GM12864 (cell line): ENCODE results near the gene FIBIN.

Experiments
- DNase-seq: peaks from one replicate; pipeline ENCODE4 v3.0.0-alpha.2; 2011; ENCODE audit warnings: low read depth
- H3K4me3 ChIP-seq: 2 replicates; pipeline ENCODE4 v1.5.1; 2011; ENCODE audit warnings: mild to moderate bottlenecking, low read depth, low read length, control low read depth
- TF ChIP-seq, protein P1 (sequence below): IDR thresholded peaks from 2 replicates; pipeline ENCODE4 v1.5.1; 2011; ENCODE audit warnings: low read depth, mild to moderate bottlenecking, moderate library complexity, low read length, control low read depth, inconsistent platforms; ENCODE audit errors: missing control alignments

The FIBIN gene

DNA sequence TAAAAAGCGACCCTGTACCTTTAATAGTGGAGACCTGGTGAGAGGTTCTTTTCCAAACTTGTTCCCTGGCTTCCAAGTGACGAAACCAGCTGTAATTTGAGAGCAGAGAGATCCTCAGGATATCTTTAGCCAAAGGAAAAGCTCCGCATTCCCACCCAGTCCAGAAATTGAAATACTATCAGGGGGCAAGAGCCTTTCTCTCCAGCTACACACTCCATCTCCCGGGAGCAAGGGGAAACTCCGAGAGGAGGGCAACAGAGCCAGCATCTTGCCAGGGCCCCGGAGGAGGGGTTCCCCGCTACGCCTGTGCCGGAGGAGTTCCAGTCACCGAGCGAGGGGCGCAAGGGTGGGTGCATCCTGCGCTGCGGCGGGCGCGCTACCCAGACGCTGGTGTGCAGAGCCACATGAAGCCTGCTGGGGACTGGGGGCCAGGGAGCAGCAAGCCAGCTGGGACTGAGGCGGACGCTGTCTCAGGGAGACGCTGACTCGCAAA, at the start of gene FIBIN:
TSS of gene FIBIN (plus strand) at position 148 of the 493 bp plus-strand sequence. CDS start 415 bp downstream, outside the sequence.
- TF ChIP-seq, protein P1, sequence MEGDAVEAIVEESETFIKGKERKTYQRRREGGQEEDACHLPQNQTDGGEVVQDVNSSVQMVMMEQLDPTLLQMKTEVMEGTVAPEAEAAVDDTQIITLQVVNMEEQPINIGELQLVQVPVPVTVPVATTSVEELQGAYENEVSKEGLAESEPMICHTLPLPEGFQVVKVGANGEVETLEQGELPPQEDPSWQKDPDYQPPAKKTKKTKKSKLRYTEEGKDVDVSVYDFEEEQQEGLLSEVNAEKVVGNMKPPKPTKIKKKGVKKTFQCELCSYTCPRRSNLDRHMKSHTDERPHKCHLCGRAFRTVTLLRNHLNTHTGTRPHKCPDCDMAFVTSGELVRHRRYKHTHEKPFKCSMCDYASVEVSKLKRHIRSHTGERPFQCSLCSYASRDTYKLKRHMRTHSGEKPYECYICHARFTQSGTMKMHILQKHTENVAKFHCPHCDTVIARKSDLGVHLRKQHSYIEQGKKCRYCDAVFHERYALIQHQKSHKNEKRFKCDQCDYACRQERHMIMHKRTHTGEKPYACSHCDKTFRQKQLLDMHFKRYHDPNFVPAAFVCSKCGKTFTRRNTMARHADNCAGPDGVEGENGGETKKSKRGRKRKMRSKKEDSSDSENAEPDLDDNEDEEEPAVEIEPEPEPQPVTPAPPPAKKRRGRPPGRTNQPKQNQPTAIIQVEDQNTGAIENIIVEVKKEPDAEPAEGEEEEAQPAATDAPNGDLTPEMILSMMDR, result no peak
- no peak for DNase-seq
- no peak within 1 kb of the TSS for H3K4me3 ChIP-seq

DNA sequence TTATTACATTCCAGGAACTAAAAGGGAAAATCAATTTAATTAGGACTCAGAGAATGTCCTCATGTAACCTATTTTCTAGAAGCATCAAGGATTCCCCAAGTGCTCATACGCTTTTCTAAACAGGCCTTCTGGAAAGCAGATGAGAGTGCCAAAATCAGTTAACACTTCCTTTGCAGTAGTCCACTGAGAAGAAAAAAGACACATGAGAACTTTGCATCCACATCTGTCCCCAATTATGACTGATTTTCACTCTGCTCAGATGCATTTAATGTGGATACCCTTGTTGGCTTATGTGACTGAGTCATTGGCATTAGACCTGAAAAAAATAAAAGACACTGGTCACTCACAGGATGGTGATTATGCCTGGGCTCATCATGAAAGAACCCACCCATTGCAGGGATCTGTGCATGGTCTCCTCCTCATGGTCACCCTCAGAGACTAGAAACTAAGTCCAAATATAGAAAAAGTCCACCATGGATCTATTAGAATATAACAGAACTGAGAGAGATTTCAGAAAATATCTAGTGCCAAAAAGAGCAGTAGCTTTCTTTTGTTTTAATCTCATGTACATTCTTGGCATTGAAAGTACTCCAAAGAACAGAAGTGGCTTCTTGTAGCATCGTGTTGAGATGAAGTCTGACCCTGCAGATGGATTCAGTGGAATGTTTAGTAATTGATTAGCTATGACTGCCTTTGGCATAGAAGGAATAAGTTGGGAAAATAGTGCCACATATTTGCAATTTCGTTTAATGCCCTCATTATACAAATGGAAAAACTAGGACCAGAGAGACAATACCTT, 48.8 kb upstream of the FIBIN start:
- no peak overlapping the region for H3K4me3 ChIP-seq
- DNase-seq, result no peak
- TF ChIP-seq, protein P1, result no peak

DNA sequence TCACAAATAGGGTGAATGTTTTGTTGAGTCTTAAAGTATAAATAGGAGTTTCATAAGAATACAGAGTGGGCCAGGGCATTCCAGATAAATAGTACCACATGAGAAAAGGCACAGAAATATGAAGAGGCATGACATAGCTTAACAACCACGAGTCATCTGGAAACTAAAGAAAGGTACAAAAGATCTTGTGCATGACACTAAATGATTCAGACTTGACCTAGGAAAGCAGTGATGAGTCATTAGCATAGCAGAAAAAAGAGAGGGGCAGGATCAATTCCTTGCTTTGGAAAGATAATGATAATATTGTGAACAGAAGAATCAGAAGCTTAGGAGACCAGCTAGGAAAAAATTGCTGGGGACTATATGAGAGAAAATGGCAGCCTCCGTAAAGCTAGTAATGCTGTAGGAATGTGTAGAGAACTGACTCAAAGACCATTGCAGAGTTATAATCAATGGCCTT, 47.6 kb upstream of the FIBIN start:
- DNase-seq, result no peak
- TF ChIP-seq, protein P1, result no peak
- no peak overlapping the region for H3K4me3 ChIP-seq

DNA sequence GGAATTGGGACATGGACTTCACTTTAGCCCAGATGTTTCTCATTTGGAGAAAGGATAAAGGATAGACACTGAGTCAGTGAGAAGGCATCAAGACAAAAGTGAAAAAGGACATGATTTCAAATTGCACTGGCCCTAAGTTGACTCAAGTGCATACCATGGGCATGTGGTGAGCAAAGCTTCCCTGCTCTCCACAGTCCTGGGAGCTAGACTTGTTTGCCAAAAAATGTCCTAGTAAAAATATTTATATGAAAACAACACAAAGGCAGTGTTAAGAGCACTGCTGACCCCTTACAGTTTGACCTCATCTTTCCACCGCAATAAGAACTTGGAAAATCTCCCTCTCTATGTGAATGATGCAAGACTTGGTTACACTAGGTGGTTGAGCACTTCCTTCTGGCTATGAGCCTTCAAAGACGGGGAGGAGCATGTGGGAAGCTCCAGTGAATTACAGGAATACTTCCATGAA, 46.5 kb upstream of the FIBIN start:
- H3K4me3 ChIP-seq, result no peak overlapping the region
- TF ChIP-seq, protein P1, result no peak
- DNase-seq, result no peak

DNA sequence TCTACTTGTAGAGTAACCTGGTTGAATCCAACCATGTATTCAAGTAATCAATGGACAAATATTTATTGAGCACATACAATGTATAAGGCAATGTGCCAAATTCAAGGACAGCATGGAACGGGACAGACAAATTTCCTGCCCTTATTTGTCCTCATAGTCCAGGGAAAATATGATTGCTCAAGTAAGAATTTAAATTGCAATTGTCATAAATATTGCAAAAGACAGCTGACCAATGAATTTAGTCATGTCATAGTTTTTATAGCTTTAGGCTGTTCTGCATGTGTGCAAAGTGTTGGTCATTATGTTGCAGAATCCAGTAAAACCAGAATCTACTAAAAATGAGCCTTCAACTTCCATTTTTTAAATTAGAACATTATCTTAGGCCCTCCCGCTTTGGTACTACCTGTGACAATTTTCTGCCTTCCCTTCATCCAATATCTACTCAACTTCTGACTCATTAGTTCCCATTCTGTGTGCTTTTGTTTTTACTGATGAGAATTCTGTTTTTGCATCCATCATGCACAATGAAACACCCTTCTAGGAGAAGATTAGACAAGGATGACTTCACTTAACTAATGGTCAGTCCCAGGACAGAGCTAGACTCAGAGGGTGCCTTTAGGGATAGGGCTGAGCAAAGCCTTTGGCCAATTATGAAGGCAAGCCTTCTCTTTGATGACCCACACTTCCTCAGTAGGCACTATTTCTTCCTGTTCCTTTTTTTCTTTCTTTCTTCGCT, 45.8 kb upstream of the FIBIN start:
- no peak for DNase-seq
- H3K4me3 ChIP-seq, result no peak overlapping the region
- TF ChIP-seq, protein P1, result no peak

DNA sequence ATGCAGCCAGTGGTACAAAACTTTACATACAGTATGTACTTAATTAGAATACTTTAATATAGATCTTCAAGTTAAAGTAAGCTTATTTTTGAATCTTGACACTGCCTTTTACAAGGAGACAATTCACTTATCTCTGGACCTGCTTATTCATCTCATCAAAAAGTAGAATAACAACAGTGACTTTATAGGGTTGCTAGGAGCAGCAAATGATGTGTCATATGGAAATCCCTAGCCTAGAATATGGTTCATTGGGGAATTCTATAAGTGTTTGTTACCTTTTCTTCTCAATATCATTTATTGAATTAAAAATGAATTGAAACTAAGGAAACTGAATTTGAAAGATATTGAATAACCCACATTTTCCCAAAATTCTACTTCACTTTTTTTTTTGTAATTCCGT, 45.0 kb upstream of the FIBIN start:
- DNase-seq, result no peak
- no peak overlapping the region for H3K4me3 ChIP-seq
- TF ChIP-seq, protein P1, result no peak
